ENCODE measurements around the gene ORM1. TPM values are rescaled to one million over a fixed set of nuclear protein-coding genes. Genes with fewer than 3 reads are reported as not detected.

The ORM1 gene
- total and polyA plus RNA-seq, 2 of the 8 experiments (the other 6 are each of a cell fraction or from before 2014, with no cell fraction given), result 0.32 TPM; not detected in 1

DNA sequence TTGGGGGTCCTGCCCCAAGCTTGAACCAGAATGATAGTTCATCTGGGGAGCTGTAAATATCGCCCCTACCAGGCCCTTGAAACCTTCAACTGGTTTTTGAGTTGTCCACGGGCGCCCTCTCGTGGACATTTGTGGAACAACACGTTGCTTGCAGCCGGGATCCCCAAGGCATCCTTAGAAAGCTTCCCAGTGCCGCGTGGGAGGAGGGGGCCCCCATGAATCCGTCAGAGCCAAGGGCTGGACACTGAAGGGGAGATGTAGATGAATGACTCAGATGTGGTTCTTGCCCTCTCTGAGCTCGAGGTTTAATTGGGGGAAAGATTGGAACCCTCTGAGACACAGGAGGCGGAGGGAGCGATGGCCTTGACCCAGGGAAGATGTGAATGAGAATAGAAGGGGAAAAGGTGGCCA is 31.8 kb upstream of the ORM1 start (continued):
- no peak for TF ChIP-seq RNF2 (IDR thresholded peaks at IDR 0.05; ENCODE audit: borderline replicate concordance, low read depth, low read length, missing control alignments, poor library complexity, severe bottlenecking)

Data from H1 (cell line).